ENCODE results near the gene FAM20A.
"Not testable (repeated sequence)": the region's sequence is repeated elsewhere in the genome, so short reads cannot be mapped to it uniquely, and the experiment has no call there.

Gene FAM20A

GRCh38 chr17:68587847-68588246 is 13.3 kb downstream of the FAM20A start:
- DNase-seq (ENCODE audit: low read depth), result no peak

- no peak for DNase-seq (ENCODE audit: low read depth)
These were observed 14.1 kb downstream of the FAM20A start for GRCh38 chr17:68587026-68587425.

- DNase-seq (ENCODE audit: low read depth), result no peak
These were observed 15.5 kb downstream of the FAM20A start for GRCh38 chr17:68585643-68586042.

GRCh38 chr17:68584581-68585303 is 16.4 kb downstream of the FAM20A start:
- DNase-seq (ENCODE audit: low read depth), result no peak

GRCh38 chr17:68582867-68583266 is 18.3 kb downstream of the FAM20A start:
- DNase-seq (ENCODE audit: low read depth), result not testable (repeated sequence)

GRCh38 chr17:68581863-68582645 is 19.1 kb downstream of the FAM20A start:
- DNase-seq (ENCODE audit: low read depth), result no peak

- no peak for DNase-seq (ENCODE audit: low read depth)
These were observed 20.9 kb downstream of the FAM20A start for GRCh38 chr17:68580236-68580770.

GRCh38 chr17:68579194-68579927 is 21.8 kb downstream of the FAM20A start:
- DNase-seq (ENCODE audit: low read depth), result no peak

- DNase-seq (ENCODE audit: low read depth), result no peak
These were observed 22.9 kb downstream of the FAM20A start for GRCh38 chr17:68578236-68578635.

- DNase-seq (ENCODE audit: low read depth), result no peak
These were observed 23.7 kb downstream of the FAM20A start for GRCh38 chr17:68577497-68577821.

GRCh38 chr17:68576811-68577496 is 24.2 kb downstream of the FAM20A start:
- DNase-seq (ENCODE audit: low read depth), result no peak

GRCh38 chr17:68576137-68576536 is 25.0 kb downstream of the FAM20A start:
- DNase-seq (ENCODE audit: low read depth), result no peak

GRCh38 chr17:68573338-68573737 is 27.8 kb downstream of the FAM20A start:
- no peak for DNase-seq (ENCODE audit: low read depth)

GRCh38 chr17:68572138-68572842 is 28.9 kb downstream of the FAM20A start:
- DNase-seq (ENCODE audit: low read depth), result no peak

- no peak for DNase-seq (ENCODE audit: low read depth)
These were observed 30.6 kb downstream of the FAM20A start for GRCh38 chr17:68570526-68570925.

GRCh38 chr17:68569346-68569745 is 31.8 kb downstream of the FAM20A start:
- DNase-seq (ENCODE audit: low read depth), result no peak

GRCh38 chr17:68568581-68568980 is 32.6 kb downstream of the FAM20A start:
- no peak for DNase-seq (ENCODE audit: low read depth)

GRCh38 chr17:68567581-68567980 is 33.6 kb downstream of the FAM20A start:
- DNase-seq (ENCODE audit: low read depth), result no peak

- DNase-seq (ENCODE audit: low read depth), result no peak
These were observed 34.1 kb downstream of the FAM20A start for GRCh38 chr17:68567035-68567434.

GRCh38 chr17:68566442-68566738 is 34.8 kb downstream of the FAM20A start:
- no peak for DNase-seq (ENCODE audit: low read depth)

- DNase-seq (ENCODE audit: low read depth), result no peak
These were observed 35.3 kb downstream of the FAM20A start for GRCh38 chr17:68565661-68566441.

All from stimulated activated CD4-positive, alpha-beta T cell treated with anti-CD3 and anti-CD28 coated beads, Interleukin-2, amount 100 ng/mL, for 4 hours (primary cell).